Panc1 (cell line): ENCODE data around the gene BCAS3.

Source experiments
- REST ChIP-seq, 2 experiments: IDR thresholded peaks; 2 replicates each; pipeline ENCODE4 v1.6.1; 2011 to 2012; ENCODE audit warnings: low read depth in 2 of 2, control low read depth in 1 of 2, low read length in 1 of 2, mild to moderate bottlenecking in 1 of 2, moderate library complexity in 1 of 2; ENCODE audit not compliant: insufficient read depth in 1 of 2
- TF ChIP-seq, protein P1 (sequence below): fragments of 450-650 bp; IDR thresholded peaks from 2 replicates; pipeline ENCODE4 v1.5.1; 2017; ENCODE audit warnings: mild to moderate bottlenecking

- TF ChIP-seq, protein P1, sequence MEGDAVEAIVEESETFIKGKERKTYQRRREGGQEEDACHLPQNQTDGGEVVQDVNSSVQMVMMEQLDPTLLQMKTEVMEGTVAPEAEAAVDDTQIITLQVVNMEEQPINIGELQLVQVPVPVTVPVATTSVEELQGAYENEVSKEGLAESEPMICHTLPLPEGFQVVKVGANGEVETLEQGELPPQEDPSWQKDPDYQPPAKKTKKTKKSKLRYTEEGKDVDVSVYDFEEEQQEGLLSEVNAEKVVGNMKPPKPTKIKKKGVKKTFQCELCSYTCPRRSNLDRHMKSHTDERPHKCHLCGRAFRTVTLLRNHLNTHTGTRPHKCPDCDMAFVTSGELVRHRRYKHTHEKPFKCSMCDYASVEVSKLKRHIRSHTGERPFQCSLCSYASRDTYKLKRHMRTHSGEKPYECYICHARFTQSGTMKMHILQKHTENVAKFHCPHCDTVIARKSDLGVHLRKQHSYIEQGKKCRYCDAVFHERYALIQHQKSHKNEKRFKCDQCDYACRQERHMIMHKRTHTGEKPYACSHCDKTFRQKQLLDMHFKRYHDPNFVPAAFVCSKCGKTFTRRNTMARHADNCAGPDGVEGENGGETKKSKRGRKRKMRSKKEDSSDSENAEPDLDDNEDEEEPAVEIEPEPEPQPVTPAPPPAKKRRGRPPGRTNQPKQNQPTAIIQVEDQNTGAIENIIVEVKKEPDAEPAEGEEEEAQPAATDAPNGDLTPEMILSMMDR = no peak
- TF ChIP-seq REST (IDR thresholded peaks at IDR 0.05; ENCODE audit: insufficient read depth in 1 of 2, low read depth in 2 of 2, low read length in 1 of 2) = no peak
Measured at GRCh38 chr17:60864708-60865005, 187.0 kb downstream of the BCAS3 start.
